Stimulated activated CD4-positive, alpha-beta T cell treated with anti-CD3 and anti-CD28 coated beads, Interleukin-4, amount 100 ng/mL, for 48 hours (primary cell): ENCODE measurements around the gene FOXA1.
"Not testable (repeated sequence)": the region's sequence is repeated elsewhere in the genome, so short reads cannot be mapped to it uniquely, and the experiment has no call there.

Source experiments
- DNase-seq, 2 donors: peaks; one replicate each; pipeline ENCODE4 v3.0.0-alpha.2; 2020; ENCODE audit warnings: low read depth in 2 of 2

The FOXA1 gene

GRCh38 chr14:37558740-37559139 lies 36.3 kb downstream of the FOXA1 start:
- DNase-seq: no peak

GRCh38 chr14:37555596-37555995 lies 39.5 kb downstream of the FOXA1 start:
- DNase-seq: not testable (repeated sequence)

GRCh38 chr14:37553935-37554550 lies 41.0 kb downstream of the FOXA1 start:
- DNase-seq: no peak

GRCh38 chr14:37551119-37551518 lies 43.9 kb downstream of the FOXA1 start:
- no peak for DNase-seq

- no peak for DNase-seq
Measured at GRCh38 chr14:37550511-37550910, 44.5 kb downstream of the FOXA1 start.

GRCh38 chr14:37546621-37547447 lies 48.2 kb downstream of the FOXA1 start:
- DNase-seq: no peak

GRCh38 chr14:37545174-37545573 lies 49.9 kb downstream of the FOXA1 start:
- DNase-seq: no peak

- no peak for DNase-seq
Measured at GRCh38 chr14:37544407-37544806, 50.6 kb downstream of the FOXA1 start.

GRCh38 chr14:37539992-37540391 lies 55.1 kb downstream of the FOXA1 start:
- no peak for DNase-seq
